ENCODE results near the gene GGTLC1.
A peak's percentile ranks its signal among the peaks of the same experiment; 100 is the strongest.
"Not testable (repeated sequence)": the region's sequence is repeated elsewhere in the genome, so short reads cannot be mapped to it uniquely, and the experiment has no call there.

GGTLC1 gene

GRCh38 chr20:23984476-23985023 lies 4.0 kb downstream of the GGTLC1 start:
- DNase-seq (ENCODE audit: low spot score); in situ Hi-C loops (cut with MboI; ENCODE audit: low pct_unique_long_range_greater_than_20kb, low sequenced_read_pairs, unreplicated experiment): not testable (repeated sequence)
- TF ChIP-seq, protein P1, sequence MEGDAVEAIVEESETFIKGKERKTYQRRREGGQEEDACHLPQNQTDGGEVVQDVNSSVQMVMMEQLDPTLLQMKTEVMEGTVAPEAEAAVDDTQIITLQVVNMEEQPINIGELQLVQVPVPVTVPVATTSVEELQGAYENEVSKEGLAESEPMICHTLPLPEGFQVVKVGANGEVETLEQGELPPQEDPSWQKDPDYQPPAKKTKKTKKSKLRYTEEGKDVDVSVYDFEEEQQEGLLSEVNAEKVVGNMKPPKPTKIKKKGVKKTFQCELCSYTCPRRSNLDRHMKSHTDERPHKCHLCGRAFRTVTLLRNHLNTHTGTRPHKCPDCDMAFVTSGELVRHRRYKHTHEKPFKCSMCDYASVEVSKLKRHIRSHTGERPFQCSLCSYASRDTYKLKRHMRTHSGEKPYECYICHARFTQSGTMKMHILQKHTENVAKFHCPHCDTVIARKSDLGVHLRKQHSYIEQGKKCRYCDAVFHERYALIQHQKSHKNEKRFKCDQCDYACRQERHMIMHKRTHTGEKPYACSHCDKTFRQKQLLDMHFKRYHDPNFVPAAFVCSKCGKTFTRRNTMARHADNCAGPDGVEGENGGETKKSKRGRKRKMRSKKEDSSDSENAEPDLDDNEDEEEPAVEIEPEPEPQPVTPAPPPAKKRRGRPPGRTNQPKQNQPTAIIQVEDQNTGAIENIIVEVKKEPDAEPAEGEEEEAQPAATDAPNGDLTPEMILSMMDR (IDR thresholded peaks at IDR 0.05; ENCODE audit: extremely low read depth, insufficient read depth, missing control alignments): peak; percentile 36

GRCh38 chr20:23982112-23983018 lies 6.2 kb downstream of the GGTLC1 start:
- in situ Hi-C loops (cut with MboI; ENCODE audit: low pct_unique_long_range_greater_than_20kb, low sequenced_read_pairs, unreplicated experiment); DNase-seq (ENCODE audit: low spot score): not testable (repeated sequence)

- DNase-seq (ENCODE audit: low spot score); in situ Hi-C loops (cut with MboI; ENCODE audit: low pct_unique_long_range_greater_than_20kb, low sequenced_read_pairs, unreplicated experiment): not testable (repeated sequence)
Observed at GRCh38 chr20:23981526-23981925, 7.1 kb downstream of the GGTLC1 start.

DNA sequence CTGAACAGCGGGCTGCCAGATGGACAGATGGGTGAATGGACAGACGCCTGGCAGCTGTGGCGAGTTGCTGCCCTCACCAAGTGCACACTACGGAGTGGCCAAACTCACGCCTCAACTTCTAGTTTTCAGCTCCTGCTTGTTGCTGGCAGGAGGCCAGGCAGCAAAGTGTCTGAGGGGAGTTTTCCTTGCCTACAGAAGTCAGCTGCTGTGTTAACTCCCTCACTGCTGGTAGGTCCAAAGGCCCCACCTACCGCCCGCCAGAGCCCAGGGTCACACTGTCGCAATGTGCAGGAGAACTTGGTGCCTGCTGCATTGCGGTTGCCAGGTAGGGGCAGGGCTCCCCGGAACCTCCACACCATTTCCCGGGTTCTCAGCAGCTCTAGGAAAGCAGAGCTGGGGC lies 7.6 kb downstream of the GGTLC1 start:
- in situ Hi-C loops (cut with MboI; ENCODE audit: low pct_unique_long_range_greater_than_20kb, low sequenced_read_pairs, unreplicated experiment); DNase-seq (ENCODE audit: low spot score): not testable (repeated sequence)

DNA sequence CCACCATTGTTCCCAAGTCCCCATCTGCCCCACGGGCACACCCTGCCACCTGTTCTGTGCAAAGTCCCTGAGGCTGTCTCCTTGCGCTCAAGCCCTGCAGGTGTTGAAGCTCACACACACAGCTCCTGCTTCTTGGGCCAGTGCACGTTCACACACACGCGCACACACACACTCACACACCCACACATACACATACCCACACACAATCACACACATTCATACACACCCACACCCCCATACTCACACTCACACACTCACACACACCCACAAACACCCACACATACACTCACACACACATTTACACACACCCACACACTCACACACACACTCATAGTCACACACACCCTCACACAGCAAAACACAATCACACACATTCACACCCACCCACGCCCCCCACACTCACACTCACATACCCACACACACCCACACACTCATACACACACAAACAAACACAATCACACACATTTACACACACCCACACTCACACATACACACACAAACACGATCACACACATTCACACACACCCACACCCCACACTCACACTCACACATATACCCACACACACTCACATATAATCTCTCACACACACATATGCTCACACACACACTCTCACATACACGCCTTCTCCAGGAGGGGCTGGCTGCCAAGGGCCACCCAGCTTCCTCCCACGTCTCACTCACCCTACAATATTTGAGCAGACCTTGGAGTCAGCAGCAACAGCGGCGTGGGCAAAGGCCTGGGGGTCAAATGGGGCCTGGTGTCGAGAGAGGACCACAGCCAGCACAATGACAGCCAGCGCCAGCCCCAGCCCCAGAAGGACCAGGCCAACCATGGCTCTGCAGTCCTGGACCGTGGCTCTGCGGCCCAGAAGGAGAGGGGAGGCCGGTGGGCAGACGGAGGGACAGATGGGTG lies 8.4 kb downstream of the GGTLC1 start:
- in situ Hi-C loops (cut with MboI; ENCODE audit: low pct_unique_long_range_greater_than_20kb, low sequenced_read_pairs, unreplicated experiment); DNase-seq (ENCODE audit: low spot score): not testable (repeated sequence)

DNA sequence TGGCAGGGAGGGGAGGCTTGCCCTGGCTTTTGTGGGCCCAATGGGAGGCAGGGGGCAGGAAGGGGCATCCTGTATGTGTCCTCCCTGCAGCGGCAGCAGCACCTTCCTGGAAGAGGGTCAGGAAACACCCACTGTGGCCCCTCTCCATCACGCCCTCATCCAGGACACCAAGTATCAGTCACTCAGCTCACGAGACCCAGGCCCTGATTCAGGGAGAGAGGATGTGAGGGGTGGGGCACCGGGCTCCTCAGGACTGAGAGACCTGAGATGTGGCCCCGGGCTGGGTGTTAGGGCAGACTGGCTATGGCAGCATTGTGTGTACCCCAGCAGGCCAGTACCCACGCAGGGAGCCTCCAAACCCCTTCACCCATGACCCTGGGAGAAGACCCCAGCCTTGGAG lies 9.2 kb downstream of the GGTLC1 start:
- in situ Hi-C loops (cut with MboI; ENCODE audit: low pct_unique_long_range_greater_than_20kb, low sequenced_read_pairs, unreplicated experiment); DNase-seq (ENCODE audit: low spot score): not testable (repeated sequence)

- DNase-seq (ENCODE audit: low spot score); in situ Hi-C loops (cut with MboI; ENCODE audit: low pct_unique_long_range_greater_than_20kb, low sequenced_read_pairs, unreplicated experiment): not testable (repeated sequence)
Observed at GRCh38 chr20:23978457-23978856, 10.1 kb downstream of the GGTLC1 start.

DNA sequence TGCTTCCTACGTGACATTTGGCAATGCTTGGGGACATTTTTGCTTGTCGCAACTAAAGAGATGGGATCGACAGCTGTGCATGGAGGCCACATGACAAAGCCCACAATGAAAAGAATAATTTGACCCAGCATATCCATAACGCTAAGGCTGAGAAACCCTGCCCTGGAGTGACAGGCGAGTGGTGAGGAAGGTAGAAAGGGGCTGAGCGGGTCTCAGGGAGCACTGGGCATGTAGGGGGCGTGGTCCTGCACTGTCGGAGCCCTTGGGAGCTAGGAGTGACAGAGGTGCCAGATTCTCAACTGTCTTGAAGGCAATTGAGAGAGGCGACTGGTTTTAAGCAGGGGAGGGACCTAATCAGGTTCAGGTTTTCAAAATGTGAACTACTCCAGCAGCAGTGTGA lies 13.6 kb downstream of the GGTLC1 start:
- in situ Hi-C loops (cut with MboI; ENCODE audit: low pct_unique_long_range_greater_than_20kb, low sequenced_read_pairs, unreplicated experiment): no loop called here
- no peak for DNase-seq (ENCODE audit: low spot score)
- TF ChIP-seq, protein P1 (IDR thresholded peaks at IDR 0.05; ENCODE audit: extremely low read depth, insufficient read depth, missing control alignments): no peak

GRCh38 chr20:23971310-23971709 lies 17.3 kb downstream of the GGTLC1 start:
- in situ Hi-C loops (cut with MboI; ENCODE audit: low pct_unique_long_range_greater_than_20kb, low sequenced_read_pairs, unreplicated experiment): no loop called here
- no peak for DNase-seq (ENCODE audit: low spot score)
- TF ChIP-seq, protein P1 (IDR thresholded peaks at IDR 0.05; ENCODE audit: extremely low read depth, insufficient read depth, missing control alignments): no peak
